Measurements from ENCODE around the gene ZEB1.

- TF ChIP-seq POLR2A (IDR thresholded peaks at IDR 0.05) (no peak), CTCF (IDR thresholded peaks at IDR 0.05) (no peak), EP300 (IDR thresholded peaks at IDR 0.05) (no peak)
Measured at GRCh38 chr10:31460242-31460641, 141.2 kb downstream of the ZEB1 start.

Data from ovary (tissue), 3 donors.